A204.1 (cell line): ENCODE measurements around the gene PSMB11.

Experiments used
- FAIRE-seq: peaks from 2 replicates; lab custom pipeline; 2012; peaks lifted over from hg19 to GRCh38; lab: Jason Lieb, UNC

The PSMB11 gene

GRCh38 chr14:23044840-23045239, 2.8 kb downstream of the PSMB11 start:
- no peak for FAIRE-seq

- FAIRE-seq, result no peak
Observed at GRCh38 chr14:23045419-23046357, 3.7 kb downstream of the PSMB11 start.

- FAIRE-seq, result no peak
Observed at GRCh38 chr14:23047034-23047634, 5.1 kb downstream of the PSMB11 start.

GRCh38 chr14:23047751-23048693, 6.0 kb downstream of the PSMB11 start:
- no peak for FAIRE-seq

- FAIRE-seq, result no peak
Observed at GRCh38 chr14:23049011-23049410, 7.0 kb downstream of the PSMB11 start.

- FAIRE-seq, result no peak
Observed at GRCh38 chr14:23051141-23052057, 9.4 kb downstream of the PSMB11 start.

GRCh38 chr14:23052182-23052623, 10.2 kb downstream of the PSMB11 start:
- FAIRE-seq, result no peak

- no peak for FAIRE-seq
Observed at GRCh38 chr14:23052671-23053070, 10.7 kb downstream of the PSMB11 start.

- no peak for FAIRE-seq
Observed at GRCh38 chr14:23053426-23053825, 11.4 kb downstream of the PSMB11 start.

GRCh38 chr14:23054000-23054811, 12.2 kb downstream of the PSMB11 start:
- no peak for FAIRE-seq

- no peak for FAIRE-seq
Observed at GRCh38 chr14:23055147-23055550, 13.1 kb downstream of the PSMB11 start.

GRCh38 chr14:23055621-23056144, 13.7 kb downstream of the PSMB11 start:
- no peak for FAIRE-seq

- FAIRE-seq, result no peak
Observed at GRCh38 chr14:23056145-23056955, 14.3 kb downstream of the PSMB11 start.

- no peak for FAIRE-seq
Observed at GRCh38 chr14:23056956-23057756, 15.1 kb downstream of the PSMB11 start, which contains the start of gene CDH24. Gene CDH24, minus strand, starts transcription at chr14:23057520. Its CDS starts 1,787 bp downstream, at chr14:23055733.

GRCh38 chr14:23057757-23058653, 16.0 kb downstream of the PSMB11 start:
- no peak for FAIRE-seq

GRCh38 chr14:23058654-23059504, 16.9 kb downstream of the PSMB11 start:
- FAIRE-seq, result no peak
